ENCODE measurements around the gene SLCO2B1.
A peak's percentile ranks its signal among the peaks of the same experiment; 100 is the strongest.
"Not testable (repeated sequence)": the region's sequence is repeated elsewhere in the genome, so short reads cannot be mapped to it uniquely, and the experiment has no call there.

SLCO2B1 gene

GRCh38 chr11:75150879-75151278, at the start of gene SLCO2B1:
Gene SLCO2B1, plus strand, starts transcription at chr11:75151107. Its CDS starts 275 bp downstream, at chr11:75151382.
- no peak for DNase-seq (ENCODE audit: low read depth in 2 of 2)

GRCh38 chr11:75101424-75102128, 49.3 kb upstream of the SLCO2B1 start:
- no peak for DNase-seq (ENCODE audit: low read depth in 2 of 2)

- no peak for DNase-seq (ENCODE audit: low read depth in 2 of 2)
Observed at GRCh38 chr11:75103380-75104026, 47.4 kb upstream of the SLCO2B1 start.

- DNase-seq (ENCODE audit: low read depth in 2 of 2): no peak
Observed at GRCh38 chr11:75105462-75105925, 45.4 kb upstream of the SLCO2B1 start.

- not testable (repeated sequence) for DNase-seq (ENCODE audit: low read depth in 2 of 2)
Observed at GRCh38 chr11:75105967-75106681, 44.8 kb upstream of the SLCO2B1 start.

- DNase-seq (ENCODE audit: low read depth in 2 of 2): no peak
Observed at GRCh38 chr11:75107187-75107586, 43.7 kb upstream of the SLCO2B1 start.

- DNase-seq (ENCODE audit: low read depth in 2 of 2): no peak
Observed at GRCh38 chr11:75112200-75112599, 38.7 kb upstream of the SLCO2B1 start.

GRCh38 chr11:75113030-75113429, 37.9 kb upstream of the SLCO2B1 start:
- DNase-seq (ENCODE audit: low read depth in 2 of 2): no peak

- DNase-seq (ENCODE audit: low read depth in 2 of 2): no peak
Observed at GRCh38 chr11:75114465-75114864, 36.4 kb upstream of the SLCO2B1 start.

- DNase-seq (ENCODE audit: low read depth in 2 of 2): no peak
Observed at GRCh38 chr11:75118577-75118976, 32.3 kb upstream of the SLCO2B1 start.

GRCh38 chr11:75126564-75126963, 24.3 kb upstream of the SLCO2B1 start:
- no peak for DNase-seq (ENCODE audit: low read depth in 2 of 2)

- no peak for DNase-seq (ENCODE audit: low read depth in 2 of 2)
Observed at GRCh38 chr11:75132080-75132479, 18.8 kb upstream of the SLCO2B1 start.

- DNase-seq (ENCODE audit: low read depth in 2 of 2): no peak
Observed at GRCh38 chr11:75133976-75134375, 16.9 kb upstream of the SLCO2B1 start.

GRCh38 chr11:75135021-75135650, 15.8 kb upstream of the SLCO2B1 start:
- DNase-seq (ENCODE audit: low read depth in 2 of 2): no peak

GRCh38 chr11:75135651-75136050, 15.3 kb upstream of the SLCO2B1 start:
- no peak for DNase-seq (ENCODE audit: low read depth in 2 of 2)

- DNase-seq (ENCODE audit: low read depth in 2 of 2): peak; percentile 66 to 70
Observed at GRCh38 chr11:75140269-75141138, 10.4 kb upstream of the SLCO2B1 start.

GRCh38 chr11:75141166-75141565, 9.7 kb upstream of the SLCO2B1 start:
- no peak for DNase-seq (ENCODE audit: low read depth in 2 of 2)

GRCh38 chr11:75142714-75143419, 8.0 kb upstream of the SLCO2B1 start:
- DNase-seq (ENCODE audit: low read depth in 2 of 2): peak; percentile 62

GRCh38 chr11:75143420-75143731, 7.5 kb upstream of the SLCO2B1 start:
- no peak for DNase-seq (ENCODE audit: low read depth in 2 of 2)

- DNase-seq (ENCODE audit: low read depth in 2 of 2): no peak
Observed at GRCh38 chr11:75144716-75145014, 6.2 kb upstream of the SLCO2B1 start.

All from activated CD4-positive, alpha-beta T cell treated with anti-CD3 and anti-CD28 coated beads for 24 hours (primary cell).